AG10803 (cell line): ENCODE results near the gene CACNA1C.

Source experiments
- DNase-seq: peaks from one replicate; pipeline ENCODE4 v3.0.0; 2010; ENCODE audit warnings: low read depth
- H3K4me3 ChIP-seq: 2 replicates; pipeline ENCODE4 v1.5.1; 2011; ENCODE audit warnings: mild to moderate bottlenecking, low read length, control low read depth
- CTCF ChIP-seq: conservative IDR thresholded peaks from 2 replicates; pipeline ENCODE4 v1.5.1; 2011; ENCODE audit warnings: mild to moderate bottlenecking, low read length, control low read depth, inconsistent platforms

Gene CACNA1C

GRCh38 chr12:2112401-2112800, 59.6 kb downstream of the CACNA1C start:
- no peak for DNase-seq
- no peak overlapping the region for H3K4me3 ChIP-seq
- TF ChIP-seq CTCF, result no peak

GRCh38 chr12:2113119-2113912, 60.5 kb downstream of the CACNA1C start:
- DNase-seq, result peak; percentile 21
- H3K4me3 ChIP-seq, result no peak overlapping the region
- no peak for TF ChIP-seq CTCF

GRCh38 chr12:2114071-2114470, 61.3 kb downstream of the CACNA1C start:
- no peak for DNase-seq
- no peak overlapping the region for H3K4me3 ChIP-seq
- no peak for TF ChIP-seq CTCF

- no peak for TF ChIP-seq CTCF
- no peak overlapping the region for H3K4me3 ChIP-seq
- DNase-seq, result no peak
Observed at GRCh38 chr12:2115101-2115845, 62.5 kb downstream of the CACNA1C start.

GRCh38 chr12:2117541-2117940, 64.8 kb downstream of the CACNA1C start:
- no peak for DNase-seq
- H3K4me3 ChIP-seq, result no peak overlapping the region
- TF ChIP-seq CTCF, result no peak

GRCh38 chr12:2118061-2118460, 65.3 kb downstream of the CACNA1C start:
- DNase-seq, result no peak
- no peak overlapping the region for H3K4me3 ChIP-seq
- no peak for TF ChIP-seq CTCF
